Measurements from ENCODE around the gene STX18. TPM values are rescaled to one million over a fixed set of nuclear protein-coding genes. Genes with fewer than 3 reads are reported as not detected.

Gene STX18
- total and polyA plus RNA-seq, 2 donors (not counting 1 experiment from before 2014, with no cell fraction given) = 27.4 to 28.2 TPM

GRCh38 chr4:4462970-4463369, 78.9 kb downstream of the STX18 start:
- Histone ChIP-seq H3K27ac (ENCODE audit: insufficient read depth, low read length) (no peak overlapping the region), H3K4me1 (ENCODE audit: control insufficient read depth, extremely low read depth, insufficient read depth, low read length) (no peaks in the 10 kb centered on the region), H3K27me3 (ENCODE audit: control insufficient read depth, insufficient read depth, low read length) (no peaks in the 10 kb centered on the region), H3K9me3 (ENCODE audit: control insufficient read depth, insufficient read depth, low read depth, low read length) (no peaks in the 10 kb centered on the region), H3K36me3 (ENCODE audit: control insufficient read depth, insufficient read depth, low read length) (peaks cover 2% of the 10 kb centered on the region), H3K4me2 (ENCODE audit: extremely low read depth, insufficient read depth, low read length) (no peak overlapping the region), H3K79me2 (ENCODE audit: control insufficient read depth, insufficient read depth, low read length) (no peaks in the 10 kb centered on the region), H4K20me1 (ENCODE audit: control insufficient read depth, extremely low read depth, insufficient read depth, low read length) (no peaks in the 10 kb centered on the region), H3K9ac (ENCODE audit: insufficient read depth, low read length) (no peak overlapping the region), H2AFZ (ENCODE audit: low read length) (no peak overlapping the region), H3K4me3 (replicated peaks in 1 of 4; ENCODE audit: control extremely low read depth in 1 of 4, insufficient read depth in 1 of 4, low read depth in 3 of 4, low read length in 4 of 4) (no peak overlapping the region)
- DNase-seq (ENCODE audit: low read depth in 2 of 2) = no peak
- TF ChIP-seq EZH2 (IDR thresholded peaks at IDR 0.05; ENCODE audit: low read length, missing control alignments) (no peak), CTCF (conservative IDR thresholded peaks at IDR 0.05 in 1 of 2, IDR thresholded peaks at IDR 0.05 in 1 of 2; ENCODE audit: low read depth in 1 of 2, low read length in 2 of 2) (no peak)

GRCh38 chr4:4461850-4462249, 80.0 kb downstream of the STX18 start:
- H3K27me3 ChIP-seq (ENCODE audit: control insufficient read depth, insufficient read depth, low read length) = no peaks in the 10 kb centered on the region
- no peak overlapping the region for H2AFZ ChIP-seq (ENCODE audit: low read length)
- no peak overlapping the region for H3K4me3 ChIP-seq (replicated peaks in 1 of 4; ENCODE audit: control extremely low read depth in 1 of 4, insufficient read depth in 1 of 4, low read depth in 3 of 4, low read length in 4 of 4)
- H3K36me3 ChIP-seq (ENCODE audit: control insufficient read depth, insufficient read depth, low read length) = peaks cover 2% of the 10 kb centered on the region
- no peaks in the 10 kb centered on the region for H3K9me3 ChIP-seq (ENCODE audit: control insufficient read depth, insufficient read depth, low read depth, low read length)
- DNase-seq (ENCODE audit: low read depth in 2 of 2) = no peak
- no peak overlapping the region for H3K9ac ChIP-seq (ENCODE audit: insufficient read depth, low read length)
- no peaks in the 10 kb centered on the region for H4K20me1 ChIP-seq (ENCODE audit: control insufficient read depth, extremely low read depth, insufficient read depth, low read length)
- TF ChIP-seq CTCF (conservative IDR thresholded peaks at IDR 0.05 in 1 of 2, IDR thresholded peaks at IDR 0.05 in 1 of 2; ENCODE audit: low read depth in 1 of 2, low read length in 2 of 2) (no peak), EZH2 (IDR thresholded peaks at IDR 0.05; ENCODE audit: low read length, missing control alignments) (no peak)
- H3K4me1 ChIP-seq (ENCODE audit: control insufficient read depth, extremely low read depth, insufficient read depth, low read length) = no peaks in the 10 kb centered on the region
- no peak overlapping the region for H3K27ac ChIP-seq (ENCODE audit: insufficient read depth, low read length)
- H3K79me2 ChIP-seq (ENCODE audit: control insufficient read depth, insufficient read depth, low read length) = no peaks in the 10 kb centered on the region
- no peak overlapping the region for H3K4me2 ChIP-seq (ENCODE audit: extremely low read depth, insufficient read depth, low read length)

- no peaks in the 10 kb centered on the region for H3K9me3 ChIP-seq (ENCODE audit: control insufficient read depth, insufficient read depth, low read depth, low read length)
- no peaks in the 10 kb centered on the region for H3K79me2 ChIP-seq (ENCODE audit: control insufficient read depth, insufficient read depth, low read length)
- no peak overlapping the region for H3K4me2 ChIP-seq (ENCODE audit: extremely low read depth, insufficient read depth, low read length)
- no peak for TF ChIP-seq CTCF (conservative IDR thresholded peaks at IDR 0.05 in 1 of 2, IDR thresholded peaks at IDR 0.05 in 1 of 2; ENCODE audit: low read depth in 1 of 2, low read length in 2 of 2)
- TF ChIP-seq EZH2 (IDR thresholded peaks at IDR 0.05; ENCODE audit: low read length, missing control alignments) = no peak
- no peaks in the 10 kb centered on the region for H4K20me1 ChIP-seq (ENCODE audit: control insufficient read depth, extremely low read depth, insufficient read depth, low read length)
- H3K9ac ChIP-seq (ENCODE audit: insufficient read depth, low read length) = no peak overlapping the region
- no peak overlapping the region for H3K4me3 ChIP-seq (replicated peaks in 1 of 4; ENCODE audit: control extremely low read depth in 1 of 4, insufficient read depth in 1 of 4, low read depth in 3 of 4, low read length in 4 of 4)
- no peak overlapping the region for H2AFZ ChIP-seq (ENCODE audit: low read length)
- no peak for DNase-seq (ENCODE audit: low read depth in 2 of 2)
- H3K4me1 ChIP-seq (ENCODE audit: control insufficient read depth, extremely low read depth, insufficient read depth, low read length) = no peaks in the 10 kb centered on the region
- H3K27me3 ChIP-seq (ENCODE audit: control insufficient read depth, insufficient read depth, low read length) = no peaks in the 10 kb centered on the region
- no peak overlapping the region for H3K27ac ChIP-seq (ENCODE audit: insufficient read depth, low read length)
- peaks cover 5% of the 10 kb centered on the region for H3K36me3 ChIP-seq (ENCODE audit: control insufficient read depth, insufficient read depth, low read length)
Observed at GRCh38 chr4:4461178-4461577, 80.7 kb downstream of the STX18 start.
